ENCODE measurements around the gene IGFBP5.

GRCh38 chr2:216645636-216645950, 49.8 kb downstream of the IGFBP5 start:
- TF ChIP-seq CTCF (IDR thresholded peaks at IDR 0.05) (no peak), POLR2A (IDR thresholded peaks at IDR 0.05) (no peak), EP300 (IDR thresholded peaks at IDR 0.05) (no peak)

Data from tibial nerve (tissue), 4 donors.